HG02870 (cell line): ENCODE results near the gene LPAR6.
"Not testable (repeated sequence)": the region's sequence is repeated elsewhere in the genome, so short reads cannot be mapped to it uniquely, and the experiment has no call there.

Experiments
- ATAC-seq: cut with Tn5 transposase; IDR thresholded peaks from one replicate; pipeline ENCODE4 v1.9.1; 2021; ENCODE audit warnings: mild to moderate bottlenecking, moderate library complexity; ENCODE audit not compliant: unreplicated experiment

The LPAR6 gene

DNA sequence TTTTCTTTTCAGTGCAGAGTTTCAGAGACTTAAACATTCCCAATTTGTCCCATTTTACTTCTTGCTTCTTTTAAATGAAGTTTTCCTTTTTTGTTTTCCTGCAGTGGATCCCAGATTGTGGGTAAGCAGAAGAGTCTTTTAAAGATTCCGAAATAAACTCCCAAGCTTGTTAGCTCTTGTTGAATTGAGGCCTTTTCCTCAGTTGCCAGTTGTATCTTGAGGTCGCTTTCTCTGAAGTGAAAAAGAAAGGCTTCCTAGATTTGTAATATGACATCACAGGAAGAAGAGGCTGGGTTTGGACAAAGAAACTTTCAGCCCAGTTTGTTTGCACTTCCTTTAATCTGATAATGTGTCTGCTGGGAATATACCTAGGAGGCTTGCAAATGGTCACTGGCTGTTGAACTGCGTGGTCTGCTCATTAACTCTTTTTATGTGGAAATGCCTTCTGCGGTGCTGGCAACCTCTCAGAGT lies at the start of gene LPAR6:
LPAR6 (minus strand) TSS at position 233 of the 471 bp plus-strand sequence. CDS start 690 bp downstream, outside the sequence.
- ATAC-seq: no peak

DNA sequence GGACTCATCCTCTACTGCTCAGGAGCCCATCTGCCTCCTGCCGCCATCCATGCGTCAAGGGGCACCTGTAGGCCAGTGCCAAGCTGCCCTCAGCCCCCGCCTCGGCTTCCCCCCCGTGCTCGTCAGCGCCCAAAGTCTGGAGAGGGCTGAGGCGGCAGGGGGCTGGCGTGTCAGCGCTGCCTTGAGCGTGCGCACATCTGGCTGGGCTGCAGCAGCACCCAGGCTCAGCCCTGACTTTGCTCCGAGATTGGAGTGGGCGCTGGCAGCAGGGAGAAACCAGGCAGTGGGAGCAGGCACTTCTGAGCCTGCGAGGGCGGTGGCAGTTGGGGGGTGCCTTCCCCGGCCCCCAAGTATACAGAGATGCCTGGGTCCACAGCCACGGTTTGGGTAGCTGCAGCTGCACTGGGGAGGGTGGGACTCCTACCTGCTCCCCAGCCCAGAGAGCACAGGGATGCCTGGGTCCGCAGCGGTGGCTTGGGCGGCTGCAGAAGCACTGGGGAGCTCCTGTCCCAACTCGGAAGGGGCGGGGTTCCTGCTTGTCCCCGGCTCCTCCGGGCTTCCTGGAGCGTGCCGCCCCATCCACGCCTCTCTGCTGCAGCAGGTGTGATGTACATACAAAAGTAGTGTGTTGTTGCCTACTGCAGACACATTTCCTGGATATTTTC lies 44.8 kb upstream of the LPAR6 start:
- ATAC-seq: no peak

- no peak for ATAC-seq
Observed at GRCh38 chr13:48456546-48456945, 43.6 kb upstream of the LPAR6 start.

DNA sequence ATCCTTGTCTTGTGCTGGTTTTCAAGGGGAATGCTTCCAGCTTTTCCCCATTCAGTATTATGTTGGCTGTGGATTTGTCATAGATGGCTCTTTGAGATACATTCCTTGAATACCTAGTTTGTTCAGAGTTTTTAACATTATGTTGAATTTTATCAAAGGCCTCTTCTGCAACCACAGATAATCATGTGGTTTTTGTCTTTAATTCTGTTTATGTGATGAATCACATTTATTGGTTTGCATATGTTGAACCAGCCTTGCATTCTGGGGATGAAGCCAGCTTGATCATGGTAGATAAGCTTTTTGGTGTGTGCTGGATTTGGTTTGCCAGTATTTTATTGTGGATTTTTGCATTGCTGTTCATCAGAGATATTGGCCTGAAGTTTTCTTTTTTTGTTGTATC lies 38.3 kb upstream of the LPAR6 start:
- ATAC-seq: not testable (repeated sequence)

DNA sequence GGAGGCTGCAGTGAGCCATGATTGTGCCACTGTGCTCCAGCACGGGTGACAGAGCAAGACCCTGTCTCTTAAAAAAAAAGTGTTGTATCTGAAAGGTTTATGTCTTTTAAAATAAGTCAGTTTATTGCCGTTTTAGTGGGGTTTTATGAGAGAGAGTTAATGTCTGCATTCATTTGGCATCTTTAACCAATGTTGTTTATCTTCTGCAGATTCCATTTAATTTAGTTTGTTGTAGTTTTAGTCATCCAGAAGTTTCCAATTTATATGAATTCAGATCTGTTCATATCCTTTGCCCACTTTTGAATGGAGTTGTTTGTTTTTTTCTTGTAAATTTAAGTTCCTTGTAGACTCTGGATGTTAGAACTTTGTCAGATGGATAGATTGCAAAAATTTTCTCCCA lies 36.7 kb upstream of the LPAR6 start:
- ATAC-seq: no peak

DNA sequence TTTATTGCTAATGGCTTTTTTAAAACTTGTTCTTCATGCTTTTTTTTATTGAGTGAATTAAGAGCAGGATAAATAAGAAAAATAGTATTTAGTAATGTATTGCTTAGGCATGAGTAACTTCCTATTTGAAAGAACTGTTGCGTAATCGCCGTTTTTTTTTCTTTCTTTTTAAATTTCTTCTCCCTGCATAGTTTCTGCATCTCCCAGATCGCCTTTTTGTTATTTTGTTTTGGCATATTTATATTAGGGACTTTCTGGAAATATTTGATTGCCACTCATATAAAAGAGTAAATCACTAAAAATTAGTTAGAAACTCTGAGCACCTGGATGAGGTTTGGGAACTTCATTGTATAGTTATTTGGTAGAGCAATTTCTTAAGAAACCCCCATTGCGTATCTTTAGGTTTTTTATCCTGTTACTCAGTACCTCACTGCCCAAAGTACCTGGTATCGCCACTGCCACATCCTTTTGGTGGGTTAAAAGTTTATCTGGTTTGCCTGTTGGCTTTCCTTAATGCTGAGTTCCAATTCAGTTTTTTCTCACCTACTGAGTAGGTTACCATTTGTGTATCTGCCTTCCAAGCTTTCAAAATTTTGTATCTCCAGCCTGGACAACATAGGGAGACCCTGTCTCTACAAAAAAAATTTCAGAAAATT lies 36.2 kb upstream of the LPAR6 start:
- no peak for ATAC-seq

GRCh38 chr13:48448285-48448958 lies 35.5 kb upstream of the LPAR6 start:
- no peak for ATAC-seq

- no peak for ATAC-seq
Observed at GRCh38 chr13:48446464-48446863, 33.6 kb upstream of the LPAR6 start.

GRCh38 chr13:48443442-48444208 lies 30.7 kb upstream of the LPAR6 start:
- no peak for ATAC-seq

DNA sequence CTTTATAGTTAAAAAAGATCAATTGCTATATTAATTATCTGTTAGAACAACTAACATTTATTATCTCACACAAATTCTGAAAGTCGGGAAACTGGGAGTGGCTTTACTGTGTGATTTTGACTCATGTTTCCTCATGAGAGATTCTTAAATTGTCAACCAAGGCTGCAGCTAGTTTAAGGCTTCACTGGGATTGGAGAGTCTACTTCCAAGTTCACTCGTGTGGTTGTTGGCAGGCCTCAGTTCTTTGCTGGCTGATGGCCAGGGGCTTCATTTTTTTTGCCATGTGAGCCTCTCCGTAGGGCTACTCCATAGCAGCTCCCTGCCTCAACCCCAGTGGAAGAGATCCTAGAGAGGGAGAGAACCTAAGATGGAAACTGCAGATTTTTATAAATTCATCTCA lies 24.5 kb upstream of the LPAR6 start:
- ATAC-seq: no peak

DNA sequence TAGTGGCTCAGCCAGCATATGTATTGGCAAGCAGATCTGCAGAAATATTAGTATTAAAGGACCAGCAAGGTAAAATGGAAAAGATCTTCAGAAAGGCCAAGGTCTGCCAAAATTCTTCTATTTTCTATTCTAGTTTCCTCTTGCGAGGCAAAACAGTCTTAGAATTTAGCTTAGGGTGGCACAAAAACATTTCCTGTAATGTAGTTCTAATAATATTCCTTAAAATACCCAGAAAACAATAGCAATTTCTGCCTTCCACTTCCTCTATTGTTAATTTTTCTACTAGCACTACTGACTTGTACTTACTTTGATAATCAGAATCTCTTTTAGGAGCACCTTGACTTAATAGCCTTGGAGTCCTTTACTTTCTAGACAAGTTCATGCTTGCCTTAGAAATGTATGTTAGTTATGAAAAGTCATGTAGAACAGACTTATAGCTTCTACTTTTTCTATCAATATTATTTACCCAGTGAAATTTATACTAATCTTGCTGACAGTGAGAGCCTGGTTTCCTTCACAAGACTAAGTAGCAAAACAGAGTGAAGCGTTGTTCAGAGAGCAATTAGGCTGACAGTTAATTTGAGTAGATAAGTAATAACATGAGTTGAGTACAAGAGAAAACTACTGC lies 23.9 kb upstream of the LPAR6 start:
- no peak for ATAC-seq

GRCh38 chr13:48434200-48434599 lies 21.3 kb upstream of the LPAR6 start:
- no peak for ATAC-seq

- no peak for ATAC-seq
Observed at GRCh38 chr13:48431987-48432615, 19.2 kb upstream of the LPAR6 start.

DNA sequence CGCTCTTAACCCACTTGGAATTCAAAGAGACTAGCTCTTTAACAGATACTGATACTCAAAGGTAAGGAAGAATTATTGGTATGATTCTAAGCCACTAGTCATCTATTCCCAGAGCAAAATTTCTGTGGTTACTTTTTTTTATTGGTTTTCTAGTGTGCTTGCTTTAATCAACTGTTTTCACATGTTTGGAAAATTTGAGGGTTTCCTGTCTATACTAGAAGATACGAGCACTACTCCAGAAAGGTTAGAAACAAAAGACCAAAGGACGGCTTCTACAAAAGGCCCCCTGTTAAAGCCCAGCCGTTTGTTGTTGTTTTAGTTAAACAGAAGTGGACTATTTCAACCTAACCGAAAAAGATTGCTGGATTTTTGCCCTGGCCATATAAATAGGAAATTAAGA lies 18.5 kb upstream of the LPAR6 start:
- ATAC-seq: no peak

- ATAC-seq: no peak
Observed at GRCh38 chr13:48429886-48430285, 17.0 kb upstream of the LPAR6 start.

- ATAC-seq: no peak
Observed at GRCh38 chr13:48429036-48429435, 16.1 kb upstream of the LPAR6 start.

DNA sequence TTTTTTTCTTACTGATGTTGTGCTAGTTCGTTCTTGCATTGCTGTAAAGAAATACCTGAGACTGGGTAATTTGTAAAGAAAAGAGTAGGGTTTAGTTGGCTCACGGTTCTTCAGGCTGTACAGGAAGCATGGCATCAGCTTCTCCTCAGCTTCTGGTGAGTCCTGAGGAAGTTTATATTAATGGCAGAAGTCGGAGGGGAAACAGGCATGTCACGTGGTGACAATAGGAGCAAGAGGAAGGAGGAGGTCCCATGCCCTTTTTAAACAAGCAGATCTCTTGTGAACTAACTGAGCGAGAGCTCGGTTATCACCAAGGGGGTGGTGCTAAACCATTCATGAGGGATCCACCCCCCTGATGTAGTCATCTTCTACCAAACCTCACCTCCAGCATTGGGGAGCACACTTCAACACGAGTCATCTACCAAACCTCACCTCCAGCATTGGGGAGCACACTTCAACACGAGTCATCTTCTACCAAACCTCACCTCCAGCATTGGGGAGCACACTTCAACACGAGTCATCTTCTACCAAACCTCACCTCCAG lies 13.9 kb upstream of the LPAR6 start:
- not testable (repeated sequence) for ATAC-seq

- no peak for ATAC-seq
Observed at GRCh38 chr13:48426052-48426451, 13.1 kb upstream of the LPAR6 start.

DNA sequence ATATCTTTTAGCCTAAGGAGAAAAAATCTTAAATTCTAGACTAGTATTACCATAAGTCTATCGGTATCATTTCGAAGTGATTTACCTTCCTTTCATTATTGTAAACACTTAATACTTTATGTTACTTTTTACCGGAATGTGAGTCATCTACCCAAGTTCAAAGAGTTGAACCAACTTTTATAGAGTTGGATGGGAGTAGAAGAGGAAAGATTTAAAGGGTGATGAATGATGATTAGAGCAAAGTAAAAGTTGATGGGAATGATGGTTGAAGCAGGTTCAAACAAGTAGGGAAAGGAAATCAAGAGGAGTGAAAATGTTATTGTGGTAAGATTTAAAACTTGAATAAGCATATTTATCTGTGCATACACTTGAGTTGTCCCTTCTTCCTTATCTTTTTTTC lies 11.3 kb upstream of the LPAR6 start:
- no peak for ATAC-seq

DNA sequence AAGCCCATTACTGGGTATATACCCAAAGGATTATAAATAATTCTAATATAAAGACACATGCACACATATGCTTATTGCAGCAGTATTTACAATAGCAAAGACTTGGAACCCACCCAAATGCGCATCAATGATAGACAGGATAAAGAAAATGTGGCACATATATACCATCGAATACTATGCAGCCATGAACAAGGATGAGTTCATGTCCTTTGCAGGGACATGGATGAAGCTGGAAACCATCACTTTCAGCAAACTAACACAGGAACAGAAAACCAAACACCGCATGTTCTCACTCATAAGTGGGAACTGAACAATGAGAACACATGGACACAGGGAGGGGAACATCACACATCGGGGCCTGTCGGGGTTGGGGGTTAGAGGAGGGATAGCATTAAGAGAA lies 9.1 kb upstream of the LPAR6 start:
- not testable (repeated sequence) for ATAC-seq
